GM21381 (cell line): ENCODE results near the gene ACTN4.

ENCODE experiments used
- ATAC-seq: cut with Tn5 transposase; IDR thresholded peaks from one replicate; pipeline ENCODE4 v1.9.1; 2021; ENCODE audit warnings: mild to moderate bottlenecking, moderate library complexity; ENCODE audit not compliant: unreplicated experiment

The ACTN4 gene

DNA sequence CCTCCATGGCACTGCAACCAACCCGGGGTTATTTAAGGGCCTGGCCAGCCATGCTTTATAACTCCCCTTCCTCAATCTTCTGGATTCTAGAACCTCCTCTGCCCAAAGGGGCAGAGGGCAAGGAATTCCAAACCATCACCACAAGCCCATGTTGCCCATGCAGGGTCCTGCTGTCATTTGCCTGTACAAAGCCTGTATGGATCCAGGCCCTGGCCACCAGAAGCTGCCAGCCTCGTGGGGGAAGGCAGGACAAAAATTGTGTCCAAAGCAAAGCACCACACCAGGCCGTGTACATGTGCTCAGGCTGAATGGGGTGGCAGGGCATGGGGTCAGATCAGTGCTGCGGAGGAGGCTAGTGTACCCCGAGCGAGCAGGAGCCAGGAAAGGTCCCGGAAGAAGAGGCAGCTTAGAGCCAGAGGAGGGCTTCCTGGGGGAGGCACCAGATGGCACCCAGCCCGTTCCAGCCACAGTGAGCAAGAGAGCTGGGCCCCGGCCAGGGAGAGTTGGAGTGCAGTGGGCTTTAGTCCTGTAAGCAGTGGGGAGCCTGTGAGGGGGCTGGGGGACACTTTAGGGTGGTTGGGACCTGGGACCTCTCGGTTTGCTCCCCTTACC, 61.1 kb downstream of the ACTN4 start:
- no peak for ATAC-seq

DNA sequence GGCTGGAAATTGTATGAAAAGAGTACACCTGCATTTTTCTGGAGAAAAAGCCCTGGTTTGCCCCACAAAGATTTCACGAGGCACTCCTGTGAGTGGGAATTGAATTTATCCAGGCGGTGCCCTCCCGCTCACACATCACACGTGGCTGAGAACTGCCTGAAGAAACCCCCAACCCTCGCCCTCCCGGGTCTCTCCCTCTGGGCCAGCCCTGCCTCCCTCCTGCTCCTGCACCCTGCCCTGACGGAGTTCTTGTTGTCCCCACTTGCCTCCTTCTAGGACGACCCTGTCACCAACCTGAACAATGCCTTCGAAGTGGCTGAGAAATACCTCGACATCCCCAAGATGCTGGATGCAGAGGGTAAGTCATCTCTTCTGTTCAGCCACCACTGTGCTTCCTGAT, 61.7 kb downstream of the ACTN4 start:
- ATAC-seq = no peak

DNA sequence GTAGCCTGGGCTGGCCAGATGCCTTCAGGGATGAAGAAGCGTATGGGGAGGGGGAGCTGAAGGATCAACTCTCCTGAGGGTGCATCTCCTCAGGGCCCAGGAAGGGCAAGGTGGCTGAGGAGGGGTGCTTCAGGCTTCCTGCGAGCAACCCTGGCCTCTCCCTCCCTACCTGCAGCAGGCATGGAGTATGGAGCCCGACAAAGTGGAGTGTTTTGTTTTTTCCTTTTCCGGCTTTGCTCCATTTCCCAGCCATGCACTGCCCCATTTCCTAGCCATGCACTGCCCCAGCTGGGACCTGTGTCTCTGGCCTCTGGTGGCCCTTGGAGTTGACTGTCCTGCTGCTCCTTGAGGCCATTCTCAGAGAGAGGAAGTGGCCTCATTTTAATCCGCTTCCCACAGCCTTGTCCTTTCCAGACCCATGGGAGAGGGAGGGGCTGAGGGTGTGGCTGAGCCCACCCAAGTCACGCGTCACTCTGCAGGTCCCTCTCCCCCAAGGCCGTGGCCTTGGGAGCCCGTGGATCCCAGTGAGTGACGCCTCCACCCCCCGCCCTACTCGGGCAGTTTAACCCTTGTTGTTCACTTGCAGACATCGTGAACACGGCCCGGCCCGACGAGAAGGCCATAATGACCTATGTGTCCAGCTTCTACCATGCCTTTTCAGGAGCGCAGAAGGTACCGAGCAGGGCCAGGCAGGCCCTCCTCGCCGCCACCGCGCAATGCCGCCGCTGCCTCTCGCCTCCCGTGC, 62.4 kb downstream of the ACTN4 start:
- no peak for ATAC-seq

DNA sequence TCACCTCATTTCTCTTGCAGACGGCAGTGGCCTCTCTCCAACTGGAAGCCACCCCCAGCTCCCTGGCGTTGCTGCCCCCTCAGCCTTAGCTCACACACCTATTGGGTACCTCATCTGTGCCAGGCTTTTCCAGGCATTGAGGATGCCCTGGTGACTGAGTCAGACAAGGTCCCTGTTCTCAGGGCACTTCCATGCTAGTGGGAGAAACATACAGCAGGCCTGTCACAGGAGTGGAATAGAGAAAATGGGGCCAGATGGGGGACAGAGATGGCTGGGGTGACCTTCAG, 62.9 kb downstream of the ACTN4 start:
- no peak for ATAC-seq

DNA sequence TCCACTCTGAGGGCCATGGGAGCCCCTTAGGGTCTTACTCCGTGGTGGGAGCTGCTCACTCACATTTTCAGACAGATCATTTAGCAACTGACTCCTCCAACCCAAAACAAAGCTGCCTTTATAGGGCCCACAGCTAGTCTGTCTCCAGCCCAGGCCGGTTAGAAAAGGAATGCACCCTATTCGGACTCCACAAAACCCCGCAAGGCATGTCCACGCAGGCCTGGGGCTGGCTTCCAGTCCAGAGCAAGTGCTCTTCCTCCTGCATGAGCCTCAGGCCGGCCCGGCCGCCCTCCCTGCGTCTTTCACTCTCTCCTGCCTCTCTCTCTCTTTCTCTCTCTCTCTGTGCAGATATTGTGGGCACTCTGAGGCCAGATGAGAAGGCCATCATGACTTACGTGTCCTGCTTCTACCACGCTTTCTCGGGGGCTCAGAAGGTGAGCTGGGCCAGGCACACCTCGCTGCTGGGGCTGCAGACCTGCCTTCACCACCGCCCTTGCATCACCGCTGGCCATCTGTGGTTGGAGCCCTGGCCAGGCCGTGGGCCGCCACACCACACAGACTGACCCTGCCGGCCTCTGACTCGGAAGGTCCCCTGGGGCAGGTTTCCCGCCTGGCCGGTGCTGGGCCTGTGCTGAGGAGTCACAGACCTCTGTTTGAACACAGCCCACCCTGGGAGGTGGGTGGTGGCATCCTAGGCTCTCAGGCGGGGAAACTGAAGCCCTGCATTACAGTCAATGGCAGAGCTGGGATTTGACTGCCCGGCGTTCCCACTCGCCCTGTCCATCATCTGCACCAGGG, 63.7 kb downstream of the ACTN4 start:
- no peak for ATAC-seq

DNA sequence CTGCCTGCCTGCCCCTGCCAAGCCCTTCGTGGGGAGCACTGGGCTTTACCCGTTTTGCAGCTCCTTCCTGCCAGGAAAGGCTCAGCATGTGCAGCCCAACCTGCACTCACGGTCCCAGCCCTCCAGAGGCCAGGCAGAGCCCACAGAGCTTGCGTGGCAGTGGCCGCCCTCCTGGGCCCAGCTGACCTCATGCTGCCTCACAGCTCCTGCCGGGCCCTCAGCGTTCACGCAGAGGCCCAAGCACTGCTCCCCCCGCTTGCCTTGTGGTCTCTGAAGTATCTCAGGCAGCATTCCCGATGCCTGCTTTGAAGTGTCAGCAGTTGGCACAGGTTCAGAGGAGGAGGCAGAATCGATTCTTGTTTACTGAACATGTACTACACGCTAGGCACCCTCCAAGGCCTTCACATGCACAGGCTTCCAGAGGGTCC, 64.3 kb downstream of the ACTN4 start:
- no peak for ATAC-seq

DNA sequence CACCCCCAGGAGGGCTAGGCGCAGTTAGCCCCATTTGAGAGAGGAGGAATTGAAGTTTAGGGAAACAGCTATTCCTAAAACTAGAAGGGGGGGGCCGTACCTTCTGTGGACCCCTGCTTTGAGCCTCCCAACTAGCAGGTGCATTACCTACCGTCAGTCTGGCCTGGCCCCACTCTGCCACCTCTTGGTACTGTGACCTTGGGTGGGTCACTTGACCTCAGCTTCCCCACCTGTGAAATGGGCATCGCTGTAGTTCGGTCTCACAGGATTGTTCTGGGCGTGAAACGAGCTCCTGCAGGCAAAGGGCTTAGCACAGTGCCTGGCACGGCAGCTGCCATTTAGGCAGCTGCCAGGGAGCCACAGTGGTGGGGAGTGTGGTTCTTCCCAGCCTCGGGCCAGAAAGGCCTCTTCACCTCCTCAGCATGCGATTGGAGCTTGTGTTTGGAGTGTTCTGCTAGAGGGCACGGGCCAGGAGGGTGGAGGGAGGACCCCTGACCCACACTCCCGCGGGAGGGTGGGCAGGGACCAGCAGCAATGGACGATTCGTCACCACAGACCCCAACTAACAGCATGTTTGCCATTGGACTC, 64.8 kb downstream of the ACTN4 start:
- no peak for ATAC-seq

DNA sequence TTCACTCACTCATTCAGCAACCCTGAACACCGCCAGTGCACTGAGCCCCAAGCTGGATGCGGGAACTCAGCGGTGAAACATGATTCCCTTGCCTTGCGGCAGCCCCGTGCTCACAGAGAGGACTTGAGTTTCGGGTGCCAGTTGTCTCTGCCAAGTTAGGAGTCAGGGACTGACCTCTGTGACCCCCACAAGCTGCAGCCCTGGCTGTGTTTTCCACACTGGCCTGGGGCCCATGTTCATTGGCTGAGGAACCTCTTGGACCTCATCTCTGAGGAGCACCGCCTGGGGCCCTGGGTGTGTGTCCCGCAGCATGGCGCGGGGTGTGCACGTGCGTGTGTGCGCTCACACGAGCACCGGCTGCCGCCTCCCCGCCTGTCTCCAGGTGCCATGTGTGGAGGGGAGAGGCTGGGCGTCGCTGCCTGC, 65.8 kb downstream of the ACTN4 start:
- no peak for ATAC-seq

DNA sequence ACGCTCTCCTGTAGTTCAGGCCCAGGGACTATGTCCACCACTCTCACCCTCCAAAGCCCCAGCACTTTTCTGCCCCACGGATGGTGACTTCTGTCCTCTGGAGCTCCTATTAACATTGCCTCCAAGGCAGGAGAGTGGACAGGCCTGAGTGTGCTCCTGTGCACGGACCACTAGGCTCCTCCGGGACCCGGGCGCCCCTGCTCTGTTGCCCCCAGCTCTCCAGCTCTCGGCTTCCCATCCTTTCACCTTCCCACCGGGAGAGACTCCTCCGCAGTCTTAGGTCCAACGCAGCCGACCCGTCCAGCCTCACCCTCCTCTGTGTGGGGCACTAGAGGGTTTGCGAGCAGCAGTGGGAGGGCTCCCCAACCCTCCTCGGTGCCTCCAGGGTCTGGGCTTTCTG, 66.4 kb downstream of the ACTN4 start:
- no peak for ATAC-seq

DNA sequence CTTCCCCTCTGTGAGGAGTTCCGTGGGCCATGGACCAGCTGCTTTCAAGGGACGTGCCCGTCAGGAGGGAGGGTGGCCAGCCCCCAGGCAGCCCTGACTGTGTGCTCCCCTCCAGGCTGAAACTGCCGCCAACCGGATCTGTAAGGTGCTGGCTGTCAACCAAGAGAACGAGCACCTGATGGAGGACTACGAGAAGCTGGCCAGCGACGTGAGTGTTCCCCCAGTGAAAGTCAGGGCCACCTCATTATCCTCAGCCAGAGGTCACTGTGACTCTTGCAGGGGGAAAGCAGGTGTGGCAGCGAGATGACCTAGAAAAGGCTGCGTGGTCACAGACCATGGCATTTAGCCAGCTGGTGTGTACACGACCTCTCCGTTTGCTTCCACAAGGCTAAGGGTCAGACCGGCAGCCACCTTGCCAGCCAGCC, 66.9 kb downstream of the ACTN4 start:
- ATAC-seq = no peak

DNA sequence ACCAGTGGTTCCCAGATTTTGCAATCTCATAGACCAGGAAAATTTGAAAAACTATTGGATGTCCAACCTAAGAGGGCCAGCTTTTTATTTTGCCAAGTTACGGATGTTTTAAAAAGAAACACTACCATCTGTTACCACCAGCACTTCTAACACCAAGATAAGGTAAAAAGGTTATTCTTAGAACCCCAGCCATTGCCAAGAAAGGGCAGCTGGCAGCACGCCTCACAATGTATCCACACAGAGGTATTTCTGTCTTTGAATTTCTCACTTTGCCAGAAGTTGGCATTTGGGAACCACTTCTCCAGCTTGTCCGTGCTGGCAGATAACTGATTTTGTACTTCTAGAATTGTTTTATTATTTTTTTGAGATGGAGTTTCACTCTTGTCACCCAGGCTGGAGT, 68.1 kb downstream of the ACTN4 start:
- ATAC-seq = no peak

DNA sequence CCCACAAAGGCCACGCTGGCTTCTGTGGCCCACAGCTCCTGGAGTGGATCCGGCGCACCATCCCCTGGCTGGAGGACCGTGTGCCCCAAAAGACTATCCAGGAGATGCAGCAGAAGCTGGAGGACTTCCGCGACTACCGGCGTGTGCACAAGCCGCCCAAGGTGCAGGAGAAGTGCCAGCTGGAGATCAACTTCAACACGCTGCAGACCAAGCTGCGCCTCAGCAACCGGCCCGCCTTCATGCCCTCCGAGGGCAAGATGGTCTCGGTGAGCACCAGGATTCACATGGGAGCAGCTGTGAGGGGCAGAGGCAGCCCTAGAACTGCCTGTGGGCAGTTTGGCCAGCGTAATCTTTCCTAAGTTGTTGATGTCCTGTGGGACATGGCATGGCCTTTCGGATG, 69.6 kb downstream of the ACTN4 start:
- ATAC-seq = no peak

DNA sequence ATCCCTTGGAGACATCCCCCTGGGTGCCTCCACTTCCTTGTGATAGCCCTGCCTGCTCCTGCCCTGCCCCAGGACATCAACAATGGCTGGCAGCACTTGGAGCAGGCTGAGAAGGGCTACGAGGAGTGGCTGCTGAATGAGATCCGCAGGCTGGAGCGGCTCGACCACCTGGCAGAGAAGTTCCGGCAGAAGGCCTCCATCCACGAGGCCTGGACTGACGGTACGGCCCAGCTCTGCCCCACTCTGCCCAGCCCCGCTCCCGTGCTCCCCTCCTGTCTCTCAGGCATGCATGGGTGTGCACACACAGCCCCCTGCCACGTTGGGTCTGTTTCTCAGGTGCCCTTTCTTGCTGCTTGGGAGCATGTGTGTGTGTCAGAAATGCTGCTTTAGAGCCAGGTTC, 70.4 kb downstream of the ACTN4 start:
- ATAC-seq = no peak

DNA sequence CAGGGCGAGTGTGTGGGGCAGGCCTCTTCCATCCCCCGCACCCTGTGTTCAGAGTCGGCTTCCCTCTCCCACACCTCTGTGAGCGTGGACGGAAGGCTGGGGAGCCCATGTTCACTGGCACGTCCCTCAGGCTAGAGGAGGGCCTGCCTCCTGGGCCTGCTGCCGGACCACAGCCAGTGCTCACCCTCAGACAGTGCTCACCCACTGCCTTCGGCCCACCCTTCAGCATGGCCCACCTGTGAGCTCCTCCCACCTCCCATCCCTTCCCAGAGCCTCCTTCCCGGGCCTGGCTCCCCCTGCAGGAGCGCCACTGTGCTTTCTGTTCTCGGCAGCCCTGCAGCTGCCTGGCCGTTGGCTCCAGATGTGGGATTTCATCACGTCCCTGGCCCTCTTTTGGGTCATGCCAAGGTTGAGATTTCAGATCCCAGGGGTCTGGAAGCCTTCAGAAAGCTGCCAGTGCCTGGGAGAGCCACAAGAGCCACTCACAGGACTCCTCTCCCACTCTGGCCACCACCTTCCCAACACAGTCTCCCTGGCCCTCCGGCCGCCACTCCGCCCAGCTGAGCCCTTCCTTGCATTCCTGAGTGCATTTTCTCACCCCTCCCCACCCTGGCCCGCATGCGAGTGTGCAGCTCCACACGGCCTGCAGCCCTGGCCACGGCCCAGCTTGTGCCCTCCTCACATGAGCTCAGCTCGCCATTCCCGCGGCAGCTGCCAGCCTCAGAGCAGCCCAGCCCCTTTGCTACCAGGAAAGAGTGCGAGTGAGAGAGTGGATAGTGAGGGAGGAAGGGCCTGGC, 71.5 kb downstream of the ACTN4 start:
- no peak for ATAC-seq

DNA sequence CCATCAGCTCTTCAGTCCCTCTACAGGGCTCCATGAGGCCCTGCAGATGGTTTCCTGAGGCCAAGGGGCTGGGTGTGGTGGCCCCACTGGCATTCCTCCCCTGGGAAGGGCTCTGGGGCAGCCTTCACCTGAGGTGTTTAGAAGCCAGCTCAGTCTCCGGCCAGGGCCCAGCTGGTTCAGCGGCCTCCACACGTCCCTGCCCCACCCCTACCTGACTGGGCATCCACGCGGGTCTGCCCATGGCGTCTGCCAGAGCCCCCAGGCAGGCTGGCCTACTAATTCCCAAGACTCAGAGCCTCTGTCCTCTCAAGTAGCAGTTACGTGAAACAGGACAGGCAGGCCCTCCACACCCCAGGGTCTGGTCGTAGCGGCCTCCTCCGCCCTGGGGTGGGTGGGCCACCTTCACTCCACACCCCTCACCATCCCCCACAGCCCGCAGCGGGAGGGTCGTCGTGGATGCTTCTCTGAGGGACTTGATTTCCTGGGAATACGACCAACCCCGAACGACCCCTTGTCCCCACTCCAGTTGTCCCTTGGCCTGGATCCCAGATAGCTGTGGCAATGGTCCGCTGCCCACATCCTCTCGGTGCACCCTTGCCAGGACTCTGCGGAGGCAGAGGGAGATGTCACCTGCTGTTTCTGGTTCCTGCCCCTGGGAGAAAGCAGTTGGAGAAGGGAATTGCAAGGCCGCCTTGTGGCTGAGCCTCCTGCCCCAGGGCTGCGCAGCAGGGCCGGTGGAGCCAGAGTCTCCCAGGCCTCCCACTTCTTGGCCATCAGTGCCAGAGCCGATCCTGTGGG, 72.5 kb downstream of the ACTN4 start:
- ATAC-seq = no peak

DNA sequence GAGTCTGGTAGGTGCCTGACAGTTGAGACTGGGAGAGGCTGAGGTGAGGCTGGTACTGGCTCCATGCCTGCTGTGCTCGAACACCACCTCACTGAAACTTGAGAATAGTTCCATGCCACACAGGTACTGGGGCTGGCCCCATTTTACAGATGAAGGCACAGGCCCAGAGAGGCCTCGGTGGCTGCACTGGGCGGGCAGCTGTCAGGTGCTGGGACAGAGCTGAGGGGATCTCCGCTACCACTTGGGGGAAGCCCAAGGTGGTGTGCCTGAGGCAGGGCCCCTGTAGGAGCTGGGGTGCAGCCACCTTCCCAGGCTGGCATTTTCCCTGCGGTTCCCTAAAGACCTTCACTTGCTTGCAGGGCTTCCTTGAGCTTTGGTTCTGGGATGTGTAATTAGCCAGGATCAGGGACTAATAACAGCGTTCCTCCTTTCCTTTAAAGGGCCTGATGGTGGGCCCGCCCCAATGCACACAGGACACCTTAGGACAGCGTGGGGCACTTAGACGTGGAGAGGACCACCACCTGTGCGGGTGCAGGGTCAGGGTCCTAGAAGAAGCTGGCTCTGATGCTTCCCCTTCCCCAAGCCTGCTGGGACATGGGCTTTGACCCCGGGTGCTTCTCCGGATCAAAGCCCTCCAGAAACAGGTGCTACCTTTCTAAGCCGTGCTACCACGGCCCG, 73.2 kb downstream of the ACTN4 start:
- ATAC-seq = no peak

DNA sequence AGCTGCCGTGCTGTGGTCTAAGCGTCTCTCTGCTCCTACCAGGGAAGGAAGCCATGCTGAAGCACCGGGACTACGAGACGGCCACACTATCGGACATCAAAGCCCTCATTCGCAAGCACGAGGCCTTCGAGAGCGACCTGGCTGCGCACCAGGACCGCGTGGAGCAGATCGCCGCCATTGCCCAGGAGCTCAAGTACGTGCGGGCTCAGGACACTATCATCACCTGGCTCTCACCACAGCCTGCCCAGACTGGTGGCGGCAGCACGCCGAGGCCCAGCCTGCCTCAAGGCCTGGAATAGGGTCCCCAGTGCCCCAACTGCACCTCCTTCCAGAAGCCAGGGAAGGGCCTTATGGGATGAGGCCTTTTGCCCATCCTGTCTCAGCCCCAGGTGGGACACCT, 74.0 kb downstream of the ACTN4 start:
- ATAC-seq = no peak

DNA sequence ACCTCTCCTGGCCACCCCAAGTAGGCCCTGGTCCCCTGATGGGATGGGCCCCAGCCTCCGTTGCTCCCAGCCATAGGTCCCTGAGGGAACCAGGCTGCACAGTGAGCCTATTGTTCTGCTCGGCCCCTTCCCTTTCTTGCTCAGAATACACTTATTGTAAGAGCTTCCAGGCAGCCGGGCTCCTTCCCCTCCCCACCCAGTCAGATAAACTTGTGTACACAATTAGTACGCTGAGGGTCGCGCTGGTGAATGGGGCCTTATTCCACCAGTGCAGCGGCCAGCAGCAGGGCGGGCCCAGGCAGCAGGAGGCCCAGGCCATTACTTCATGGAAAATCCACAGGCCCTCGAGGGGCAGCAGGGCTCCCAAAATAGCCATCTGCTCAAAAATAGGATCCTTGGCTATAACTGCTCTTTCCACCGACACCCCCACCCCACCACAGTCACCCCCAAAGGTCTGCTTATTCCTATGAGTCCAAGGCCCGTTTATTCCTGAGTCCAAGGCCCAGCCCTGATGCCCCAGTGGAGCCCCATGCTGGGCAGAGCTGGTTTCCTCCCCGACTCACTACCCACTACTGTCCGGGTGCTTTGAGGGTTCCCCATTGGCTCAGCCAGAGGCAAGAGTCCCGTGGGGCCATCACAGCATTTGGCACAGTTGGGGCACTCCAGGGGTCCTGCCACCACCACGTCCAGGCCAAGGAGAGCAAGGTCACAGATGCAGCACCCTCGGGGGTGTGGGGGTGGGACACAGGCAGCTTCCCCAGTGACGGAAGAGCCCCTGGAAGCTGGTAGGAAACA, 74.7 kb downstream of the ACTN4 start:
- ATAC-seq = no peak
